GM12872 (cell line): Measurements from ENCODE around the gene LGALS13.

Experiments used
- CTCF ChIP-seq: IDR thresholded peaks from 3 replicates; pipeline ENCODE4 v1.5.1; 2011; ENCODE audit warnings: low read depth, mild to moderate bottlenecking, low read length, moderate library complexity; ENCODE audit not compliant: insufficient read depth

The LGALS13 gene

GRCh38 chr19:39602224-39602623 is at the start of gene LGALS13:
Gene LGALS13, plus strand, starts transcription at chr19:39602524. Its CDS starts 45 bp downstream, at chr19:39602569.
- no peak for TF ChIP-seq CTCF

- TF ChIP-seq CTCF, result no peak
Measured at GRCh38 chr19:39553082-39553652, 49.2 kb upstream of the LGALS13 start.

GRCh38 chr19:39554701-39555311 is 47.5 kb upstream of the LGALS13 start:
- no peak for TF ChIP-seq CTCF

GRCh38 chr19:39555883-39556282 is 46.4 kb upstream of the LGALS13 start:
- TF ChIP-seq CTCF, result no peak

- no peak for TF ChIP-seq CTCF
Measured at GRCh38 chr19:39557811-39558623, 44.3 kb upstream of the LGALS13 start.

GRCh38 chr19:39558624-39559117 is 43.7 kb upstream of the LGALS13 start:
- TF ChIP-seq CTCF, result no peak

- no peak for TF ChIP-seq CTCF
Measured at GRCh38 chr19:39563408-39563807, 38.9 kb upstream of the LGALS13 start.
